Left lung (tissue), 10 donors: ENCODE data around the gene UNC5A. TPM values are rescaled to one million over a fixed set of nuclear protein-coding genes. Genes with fewer than 3 reads are reported as not detected.

Source experiments
- ATAC-seq: fragments of 200-7000 bp; cut with Tn5 transposase; one replicate; pipeline ENCODE4 v1.9.1; 2020; ENCODE audit warnings: moderate library complexity
- DNase-seq, 4 donors: peaks; one replicate each; pipeline ENCODE4 v3.0.0-alpha.2; 2013 to 2020
- H3K27ac ChIP-seq, 2 donors: fragments of 200-600 bp; sonication (generic) in 1 of 2; one replicate each; pipeline versions ENCODE4 v1.5.0 to v1.8.0; 2020 to 2021
- H3K27me3 ChIP-seq, 2 donors: fragments of 200-600 bp; sonication (generic) in 1 of 2; one replicate each; pipeline versions ENCODE4 v1.5.0 to v1.8.0; 2020 to 2021
- H3K36me3 ChIP-seq, 2 donors: fragments of 200-600 bp; sonication (generic) in 1 of 2; one replicate each; pipeline versions ENCODE4 v1.5.0 to v1.8.0; 2020 to 2021
- H3K4me1 ChIP-seq, 2 donors: fragments of 200-600 bp; one replicate each; pipeline ENCODE4 v1.8.0; 2021
- H3K4me3 ChIP-seq, 2 donors: fragments of 200-600 bp; sonication (generic) in 1 of 2; one replicate each; pipeline versions ENCODE4 v1.5.0 to v1.8.0; 2020 to 2021; ENCODE audit warnings: mild to moderate bottlenecking in 1 of 2
- H3K9me3 ChIP-seq, 2 donors: fragments of 200-600 bp; sonication (generic) in 1 of 2; one replicate each; pipeline versions ENCODE4 v1.5.0 to v1.8.0; 2020 to 2021
- CTCF ChIP-seq, 2 donors: fragments of 200-600 bp; sonication (generic) in 1 of 2; IDR thresholded peaks; one replicate each; pipeline versions ENCODE4 v1.5.0 to v1.8.0; 2021; ENCODE audit warnings: antibody characterized with exemption in 2 of 2
- intact Hi-C, 2 donors: fragments of 100-400 bp; cut with DNase I; formaldehyde crosslinking; loops; one replicate each; pipeline versions ENCODE4 v1.11.2 to v1.14.2; 2022
- polyA plus RNA-seq, 6 donors: library from polyadenylated mRNA; unstranded; fragments of 120-200 nt; gene quantifications; one replicate each; pipeline ENCODE4 v1.2.1, GENCODE V29; 2013; ENCODE audit not compliant: insufficient read length in 6 of 6
- total RNA-seq, 2 donors: library from RNA; stranded (reverse); fragmentation: NEBNext Ultra II Directional; extraction: Animal tissue kit (Norgen Biotek cat#: 25700); gene quantifications; one replicate each; pipeline ENCODE4 v1.2.1, GENCODE V29; 2021
- donor health status: DM: no; HTN: yes; CAD: no.
- donor health status: DM: no; HTN: no; CAD: no.

Gene UNC5A
- total and polyA plus RNA-seq, 8 donors, result 0.24 to 1.6 (median 1.0) TPM; not detected in 1

- no peak overlapping the region for H3K4me3 ChIP-seq
- H3K27ac ChIP-seq, result no peak overlapping the region
- DNase-seq (no peak), ATAC-seq (no peak)
- H3K9me3 ChIP-seq, result no peaks in the 10 kb centered on the region
- TF ChIP-seq CTCF (IDR thresholded peaks at IDR 0.05), result no peak
- peaks cover 15 to 74% of the 10 kb centered on the region in 2 donors for H3K27me3 ChIP-seq
- H3K4me1 ChIP-seq, result no peaks in the 10 kb centered on the region
- no peaks in the 10 kb centered on the region for H3K36me3 ChIP-seq
- intact Hi-C loops, result no loop called here
Measured at GRCh38 chr5:176796970-176797369, 13.4 kb upstream of the UNC5A start.

DNA sequence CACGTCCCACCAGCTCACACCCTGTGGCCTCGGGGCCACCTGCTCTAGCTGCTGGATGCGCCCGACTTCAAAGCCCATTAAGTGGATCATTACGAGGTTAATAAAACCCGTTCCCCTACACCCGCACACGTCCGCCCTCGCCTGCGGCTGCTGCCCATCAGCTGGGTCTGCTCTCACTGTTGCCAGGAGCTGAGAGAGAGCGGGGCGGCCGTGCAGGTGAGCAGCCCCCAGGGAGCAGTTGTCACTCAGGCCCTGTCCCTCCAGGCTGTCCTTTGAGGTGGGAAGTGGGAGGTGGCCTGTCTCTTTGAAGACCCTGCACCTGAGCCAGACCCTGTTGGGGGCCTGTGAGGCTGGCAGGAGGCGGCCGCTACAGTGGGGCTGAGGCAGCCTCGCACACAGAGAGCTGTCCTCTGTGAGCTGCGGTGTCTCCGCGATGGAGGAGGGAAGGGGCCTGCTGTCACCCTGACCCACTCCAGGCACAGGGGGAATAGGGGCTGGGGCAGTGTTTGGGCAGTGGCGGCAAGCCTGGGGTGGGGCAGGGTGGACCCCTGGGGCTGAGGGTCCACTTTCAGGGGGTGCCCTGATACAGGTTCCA, 12.8 kb upstream of the UNC5A start:
- DNase-seq (no peak), ATAC-seq (no peak)
- Histone ChIP-seq H3K36me3 (no peaks in the 10 kb centered on the region), H3K27me3 (peaks cover 13 to 74% of the 10 kb centered on the region in 2 donors), H3K9me3 (no peaks in the 10 kb centered on the region), H3K4me1 (no peaks in the 10 kb centered on the region), H3K27ac (no peak overlapping the region), H3K4me3 (no peak overlapping the region)
- intact Hi-C loops, result no loop called here
- TF ChIP-seq CTCF (IDR thresholded peaks at IDR 0.05), result no peak

GRCh38 chr5:176798086-176798876, 12.1 kb upstream of the UNC5A start:
- no peaks in the 10 kb centered on the region for H3K9me3 ChIP-seq
- H3K4me3 ChIP-seq, result no peak overlapping the region
- no peak for ATAC-seq
- DNase-seq, result no peak
- TF ChIP-seq CTCF (IDR thresholded peaks at IDR 0.05), result no peak
- no peaks in the 10 kb centered on the region for H3K4me1 ChIP-seq
- H3K36me3 ChIP-seq, result no peaks in the 10 kb centered on the region
- peaks cover 6 to 74% of the 10 kb centered on the region in 2 donors for H3K27me3 ChIP-seq
- H3K27ac ChIP-seq, result no peak overlapping the region
- intact Hi-C loops, result no loop called here

DNA sequence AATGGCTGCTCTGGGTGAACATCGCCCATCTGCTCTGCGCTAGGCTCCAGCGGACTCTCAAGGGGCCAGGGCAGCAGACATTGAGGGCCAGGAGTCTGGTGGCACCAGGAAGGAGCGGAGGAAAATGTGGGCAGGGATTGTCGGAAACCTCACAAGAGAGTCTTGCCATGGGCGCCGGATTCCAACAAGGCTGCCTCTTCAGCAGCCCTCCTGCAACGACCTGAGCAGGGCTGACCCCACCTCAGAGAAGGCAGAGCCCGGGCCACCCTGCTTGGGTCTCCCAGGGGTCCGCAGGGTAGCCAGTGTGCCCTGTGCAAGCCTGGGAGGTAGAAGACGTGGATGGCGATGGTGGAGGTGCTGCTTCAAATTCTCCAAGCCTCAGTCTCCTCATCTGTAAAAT, 11.4 kb upstream of the UNC5A start:
- no peak for TF ChIP-seq CTCF (IDR thresholded peaks at IDR 0.05)
- ATAC-seq, result no peak
- Histone ChIP-seq H3K4me1 (no peaks in the 10 kb centered on the region), H3K36me3 (no peaks in the 10 kb centered on the region), H3K9me3 (no peaks in the 10 kb centered on the region), H3K27me3 (peaks cover 0 to 72% of the 10 kb centered on the region in 2 donors), H3K27ac (no peak overlapping the region), H3K4me3 (no peak overlapping the region)
- intact Hi-C loops, result no loop called here
- DNase-seq, result no peak

- Histone ChIP-seq H3K36me3 (no peaks in the 10 kb centered on the region), H3K4me3 (no peak overlapping the region), H3K4me1 (no peaks in the 10 kb centered on the region), H3K27me3 (peaks cover 0 to 72% of the 10 kb centered on the region in 2 donors), H3K27ac (no peak overlapping the region), H3K9me3 (no peaks in the 10 kb centered on the region)
- intact Hi-C loops, result no loop called here
- DNase-seq, result no peak
- no peak for ATAC-seq
- no peak for TF ChIP-seq CTCF (IDR thresholded peaks at IDR 0.05)
Measured at GRCh38 chr5:176799488-176799887, 10.9 kb upstream of the UNC5A start.
